ENCODE data around the gene EVPL.
"Not testable (repeated sequence)": the region's sequence is repeated elsewhere in the genome, so short reads cannot be mapped to it uniquely, and the experiment has no call there.

EVPL gene

GRCh38 chr17:76048025-76048605 lies 21.0 kb upstream of the EVPL start:
- no peak for DNase-seq

GRCh38 chr17:76046064-76046463 lies 19.0 kb upstream of the EVPL start:
- no peak for DNase-seq

DNA sequence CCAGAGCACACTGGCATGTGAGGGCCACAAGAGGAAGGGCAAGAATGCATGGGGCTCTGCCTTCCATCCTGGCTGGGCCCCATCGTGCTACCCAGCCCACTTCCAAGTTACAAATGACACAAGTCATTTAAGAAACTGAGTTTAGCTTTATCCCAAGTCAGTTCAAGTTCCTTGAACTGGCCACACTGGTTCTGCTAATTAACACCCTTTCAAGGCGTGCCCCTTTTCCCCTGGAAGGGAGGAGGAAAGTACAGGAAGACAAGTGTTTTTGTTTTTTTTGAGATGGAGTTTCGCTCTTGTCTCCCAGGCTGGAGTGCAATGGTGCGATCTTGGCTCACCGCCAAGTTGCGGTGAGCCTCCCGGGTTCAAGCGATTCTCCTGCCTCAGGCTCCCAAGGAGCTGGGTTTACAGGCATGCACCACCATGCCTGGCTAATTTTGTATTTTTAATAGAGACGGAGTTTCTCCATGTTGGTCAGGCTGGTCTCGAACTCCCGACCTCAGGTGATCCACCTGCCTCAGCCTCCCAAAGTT lies 17.4 kb upstream of the EVPL start:
- DNase-seq = not testable (repeated sequence)

DNA sequence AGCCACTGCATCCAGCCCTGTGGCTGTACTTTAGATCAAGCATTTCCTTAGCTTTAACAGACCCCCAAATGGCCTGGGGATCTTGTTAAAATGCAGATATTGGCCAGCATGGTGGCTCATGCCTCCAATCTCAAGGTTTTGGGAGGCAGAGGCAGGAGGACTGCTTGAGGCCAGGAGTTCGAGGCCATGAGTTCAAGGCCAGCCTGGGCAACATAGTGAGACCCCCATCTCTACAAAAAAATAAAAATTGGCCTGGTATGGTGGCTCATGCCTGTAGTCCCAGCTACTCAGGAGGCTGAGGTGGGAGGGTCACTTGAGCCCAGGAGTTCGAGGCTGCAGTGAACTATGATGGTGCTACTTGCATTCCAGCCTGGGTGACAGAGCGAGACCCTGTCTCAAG lies 15.8 kb upstream of the EVPL start:
- DNase-seq = not testable (repeated sequence)

- DNase-seq = no peak
Measured at GRCh38 chr17:76040376-76040775, 13.3 kb upstream of the EVPL start.

GRCh38 chr17:76039121-76039520 lies 12.0 kb upstream of the EVPL start:
- DNase-seq = no peak

DNA sequence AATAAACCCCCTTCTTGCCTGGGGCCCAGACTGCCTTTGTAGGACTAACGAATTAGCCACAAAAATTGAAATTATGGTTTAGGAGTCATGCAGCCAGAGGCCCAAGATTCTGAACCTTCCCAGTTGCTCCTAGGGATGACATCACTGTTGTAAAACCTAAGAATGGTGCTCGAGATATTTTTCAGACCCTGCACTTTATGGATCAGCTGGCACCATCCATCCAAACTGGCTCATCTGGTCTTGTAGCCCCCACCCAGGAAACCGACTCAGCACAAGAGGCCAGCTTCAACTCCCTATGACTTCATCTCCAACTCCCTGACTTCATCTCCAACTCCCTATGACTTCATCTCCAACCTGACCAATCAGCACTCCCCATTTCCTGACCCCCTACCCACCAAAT lies 10.9 kb upstream of the EVPL start:
- DNase-seq = no peak

DNA sequence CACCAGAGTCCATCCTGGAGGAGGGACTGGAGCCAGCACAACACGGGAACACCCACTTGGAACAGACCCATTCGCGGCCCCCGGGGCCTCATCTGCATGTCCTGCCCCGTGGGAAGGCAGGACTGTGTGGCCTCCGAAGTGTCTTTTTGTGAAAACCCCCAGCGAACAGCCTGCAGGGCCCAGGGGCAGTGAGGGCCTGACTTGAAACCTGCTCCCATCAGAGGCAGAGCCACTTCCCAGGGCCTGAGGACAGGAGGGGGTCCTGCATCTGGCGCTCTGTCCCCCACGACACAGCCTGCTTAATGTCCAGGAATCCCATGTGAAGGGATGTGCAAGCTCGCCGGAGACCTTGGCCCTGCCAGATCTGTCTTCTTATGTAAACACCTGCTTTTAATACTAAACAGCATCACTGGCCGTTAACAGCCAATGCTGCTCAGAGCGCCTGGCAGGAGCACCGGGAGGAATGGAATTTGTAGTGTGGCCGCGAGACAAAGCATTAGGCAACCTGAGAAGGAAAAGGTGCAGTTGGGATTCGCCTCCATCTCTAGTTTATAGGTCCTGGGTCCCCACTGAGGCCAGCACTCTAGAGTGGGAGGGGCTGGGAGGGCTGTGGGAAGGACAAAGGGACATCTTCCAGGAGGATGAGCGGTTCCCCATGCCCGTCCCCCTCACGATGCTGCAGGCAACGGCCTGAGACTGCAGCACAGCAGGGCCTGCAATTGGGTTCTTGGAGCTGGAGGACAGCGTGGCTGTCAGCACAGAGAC lies 9.6 kb upstream of the EVPL start:
- DNase-seq = no peak

GRCh38 chr17:76034428-76035350 lies 7.6 kb upstream of the EVPL start:
- no peak for DNase-seq

- DNase-seq = no peak
Measured at GRCh38 chr17:76033139-76033538, 6.0 kb upstream of the EVPL start.

DNA sequence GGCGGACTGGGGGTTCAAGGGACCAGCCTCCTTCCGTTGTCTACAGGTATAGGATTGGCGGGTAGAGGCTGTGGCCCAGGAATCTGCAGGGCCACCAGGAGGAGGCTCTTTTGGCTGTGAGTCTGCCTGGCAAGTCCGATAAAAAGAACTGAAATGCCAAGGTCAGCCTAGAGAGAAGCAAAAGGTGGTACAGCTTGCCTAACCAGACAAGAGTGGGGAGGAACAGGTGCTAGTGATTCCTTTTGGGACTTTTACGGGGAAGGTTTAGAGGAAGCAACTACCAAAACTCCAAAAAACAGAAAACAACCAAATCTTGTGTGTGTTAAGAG lies 5.6 kb upstream of the EVPL start:
- DNase-seq = no peak

- DNase-seq = no peak
Measured at GRCh38 chr17:76032073-76032779, 5.1 kb upstream of the EVPL start.

DNA sequence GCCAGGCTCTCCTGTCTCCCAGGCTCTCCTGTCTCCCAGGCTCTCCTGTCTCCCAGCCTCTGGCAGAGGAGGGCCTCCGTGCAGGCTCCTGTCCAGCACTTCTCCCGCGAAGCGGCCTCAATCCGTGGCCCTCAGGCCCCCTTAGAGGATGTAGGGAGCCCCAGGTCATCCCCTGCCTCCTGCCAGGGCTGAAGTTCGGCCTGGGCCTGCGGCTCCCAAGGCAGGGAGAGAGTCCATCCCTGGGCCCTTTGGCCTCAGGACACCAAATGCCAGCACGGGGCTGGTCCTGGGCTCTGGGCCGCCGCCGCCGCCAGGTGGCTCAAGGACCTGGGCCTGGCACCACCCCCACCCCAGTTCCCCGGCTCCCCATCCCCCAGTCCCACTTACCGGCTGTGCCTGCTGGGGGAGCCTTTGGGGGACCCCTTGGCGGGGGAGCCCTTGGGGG lies 370 bp downstream of the EVPL start:
- no peak for DNase-seq

DNA sequence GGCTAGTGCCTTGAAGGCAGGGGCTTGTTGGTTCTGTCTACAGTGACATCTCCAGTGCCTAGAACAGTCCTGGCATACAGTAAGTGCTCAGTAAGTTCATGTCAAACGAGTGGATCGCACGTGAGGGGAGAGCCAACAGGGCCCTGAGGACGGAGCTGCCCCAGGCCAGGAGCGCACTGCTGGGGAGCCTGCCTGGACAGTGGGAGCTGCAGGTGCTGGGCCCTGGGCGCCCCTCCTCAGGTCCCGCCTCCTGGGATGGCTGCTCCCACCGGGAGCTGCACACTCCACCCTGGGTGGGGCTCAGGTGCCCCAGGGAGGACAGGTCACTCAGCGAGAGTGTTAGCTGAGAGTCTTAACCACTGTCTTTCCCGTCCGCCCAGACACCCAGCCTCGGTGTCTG lies 1.8 kb downstream of the EVPL start:
- no peak for DNase-seq

- DNase-seq = no peak
Measured at GRCh38 chr17:76024353-76024752, 2.8 kb downstream of the EVPL start.

GRCh38 chr17:76023900-76024237 lies 3.2 kb downstream of the EVPL start:
- no peak for DNase-seq

- no peak for DNase-seq
Measured at GRCh38 chr17:76022973-76023899, 3.9 kb downstream of the EVPL start.

DNA sequence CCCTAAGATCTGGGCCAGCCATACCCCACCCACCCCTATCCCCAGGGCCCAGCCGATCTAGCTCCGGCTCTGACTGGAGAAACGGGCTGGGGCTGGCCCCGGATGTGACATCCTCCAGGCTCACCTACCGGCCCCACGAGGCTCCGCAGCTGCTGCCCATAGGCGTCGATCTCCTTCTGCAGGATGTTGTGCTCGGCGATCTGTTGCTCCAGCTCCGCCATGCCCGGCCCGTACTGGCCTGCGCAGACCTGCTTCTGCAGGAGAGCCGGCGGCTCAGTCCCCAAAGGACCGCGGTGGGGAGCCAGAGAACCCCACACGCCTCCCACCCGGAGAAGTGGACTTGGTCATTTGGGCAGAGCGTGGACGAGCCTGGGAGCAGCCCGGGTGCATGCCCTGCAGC lies 4.8 kb downstream of the EVPL start:
- DNase-seq = no peak

- DNase-seq = no peak
Measured at GRCh38 chr17:76019833-76020467, 7.2 kb downstream of the EVPL start.

DNA sequence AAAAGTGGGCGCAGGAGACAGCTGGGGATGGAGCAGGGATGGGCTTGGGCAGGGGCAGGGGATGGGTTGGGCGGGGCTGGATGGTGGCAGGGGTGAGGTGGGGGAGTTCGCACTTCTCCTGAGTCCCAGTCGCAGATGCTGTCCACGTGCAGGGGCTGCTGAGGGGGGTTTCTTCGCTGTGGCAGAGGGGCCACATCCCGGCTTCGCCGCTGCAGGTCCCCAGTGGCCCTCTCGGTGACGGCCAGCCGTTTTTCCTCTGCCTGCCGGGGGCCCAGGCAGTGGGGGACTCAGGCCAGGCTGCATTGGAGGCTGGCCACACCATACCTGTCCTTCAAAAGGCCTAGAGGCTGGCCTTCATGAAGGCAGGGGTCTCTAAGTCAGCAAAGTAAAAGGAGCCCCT lies 8.3 kb downstream of the EVPL start:
- DNase-seq = no peak

- DNase-seq = no peak
Measured at GRCh38 chr17:76018340-76018680, 8.8 kb downstream of the EVPL start.

Data from stimulated activated CD4-positive, alpha-beta T cell treated with anti-CD3 and anti-CD28 coated beads, Interleukin-15, amount 100 ng/mL, for 24 hours (primary cell).